ENCODE results near the gene RAD9A. TPM values are rescaled to one million over a fixed set of nuclear protein-coding genes. Genes with fewer than 3 reads are reported as not detected.

The RAD9A gene
- total RNA-seq, 1 experiment from 2014 or later, result 20.9 TPM

DNA sequence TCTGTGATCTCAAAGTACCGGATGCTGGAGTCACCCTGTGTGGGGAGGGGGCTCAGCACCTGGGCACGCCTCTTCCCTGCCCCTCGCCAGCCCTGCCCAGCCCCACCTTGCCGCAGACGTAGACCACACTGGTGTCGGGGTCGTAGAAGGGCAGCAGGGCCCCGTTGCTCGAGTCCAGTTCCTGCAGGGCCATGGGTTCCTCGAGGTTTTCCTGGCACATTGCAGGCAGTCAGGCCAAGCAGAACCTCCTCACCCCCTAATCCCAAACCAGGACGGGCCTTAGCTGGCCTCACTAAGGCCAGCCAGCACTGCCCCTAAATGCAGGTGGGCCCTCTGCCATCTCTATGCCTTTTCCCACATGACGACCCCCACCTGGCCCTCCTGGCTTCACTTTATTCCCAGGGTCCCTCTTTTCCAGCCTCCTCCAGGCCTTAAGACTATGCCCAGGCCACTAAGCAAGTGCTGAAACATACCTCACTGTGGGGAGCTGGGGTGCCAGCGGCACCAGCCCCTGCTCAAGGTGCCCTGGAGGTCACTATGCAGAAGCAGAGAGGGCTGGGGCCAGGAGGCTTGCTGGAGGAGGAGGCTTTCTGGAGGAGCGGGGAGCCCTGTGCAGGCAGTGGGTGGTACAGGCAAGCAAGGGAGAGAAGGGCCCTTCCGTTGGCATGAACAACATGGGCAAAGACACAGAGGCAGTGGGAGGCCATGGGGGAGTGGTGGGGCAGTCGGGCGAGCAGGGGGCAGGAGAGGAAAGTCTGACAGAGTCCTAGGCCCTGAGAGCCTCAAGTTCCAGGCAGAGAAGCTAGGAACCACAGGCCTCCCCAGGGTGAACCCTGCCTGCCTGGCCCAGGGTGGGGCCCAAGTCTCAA is 48.7 kb downstream of the RAD9A start:
- H3K27me3 ChIP-seq (ENCODE audit: insufficient read depth, low read length), result no peaks in the 10 kb centered on the region
- H3K9me3 Mint-ChIP-seq, result no peaks in the 10 kb centered on the region
- H3K36me3 Mint-ChIP-seq (ENCODE audit: insufficient read depth in 1 of 3, low read depth in 3 of 3), result peaks cover 10 to 35% (median 33%) of the 10 kb centered on the region in 3 experiments; a peak in 6 of 7 replicates
- H2AK5ac ChIP-seq (ENCODE audit: insufficient read length, low read length), result no peak overlapping the region
- peaks cover 4 to 18% of the 10 kb centered on the region in 2 experiments for H3K4me1 Mint-ChIP-seq
- no peak overlapping the region for H3K56ac ChIP-seq (ENCODE audit: insufficient read length, low read depth, low read length)
- H3K79me2 ChIP-seq (ENCODE audit: insufficient read depth, low read length), result no peaks in the 10 kb centered on the region
- no peaks in the 10 kb centered on the region for H3K9me3 ChIP-seq (ENCODE audit: control insufficient read depth, low read depth, low read length)
- no peak overlapping the region for H3K27ac ChIP-seq (ENCODE audit: insufficient read length, low read depth, low read length)
- H2BK12ac ChIP-seq (ENCODE audit: insufficient read length, low read depth, low read length), result no peak overlapping the region
- no peak for DNase-seq
- H2BK120ac ChIP-seq (ENCODE audit: low read depth, low read length, poor library complexity, severe bottlenecking), result no peak overlapping the region
- H4K91ac ChIP-seq (ENCODE audit: insufficient read length, low read depth, low read length), result no peak overlapping the region
- no peak overlapping the region for H3K4ac ChIP-seq (ENCODE audit: low read depth, low read length)
- no peak overlapping the region for H2BK5ac ChIP-seq (ENCODE audit: insufficient read length, low read length)
- H3K79me1 ChIP-seq (ENCODE audit: insufficient read depth, low read depth, low read length, poor library complexity, severe bottlenecking), result no peaks in the 10 kb centered on the region
- no peak overlapping the region for H3T11ph ChIP-seq (ENCODE audit: low read length)
- no peaks in the 10 kb centered on the region; the same call in 1 of the 2 replicates for H3K4me1 ChIP-seq (ENCODE audit: insufficient read depth, low read length)
- H3K27ac Mint-ChIP-seq, result no peak overlapping the region
- WGBS (ENCODE audit: extremely low coverage, insufficient read length, low lambda C conversion rate), result no CpG with 5 or more reads among the region's 17 CpGs
- H2AFZ ChIP-seq (ENCODE audit: low read length), result no peak overlapping the region
- H3K27me3 Mint-ChIP-seq (ENCODE audit: low read depth), result no peaks in the 10 kb centered on the region; the same call in 1 of the 2 replicates
- H3K23me2 ChIP-seq (ENCODE audit: insufficient read length, low read depth, low read length, poor library complexity, severe bottlenecking), result peaks cover 4% of the 10 kb centered on the region
- H4K8ac ChIP-seq (replicated peaks; ENCODE audit: insufficient read length, low read depth, low read length), result no peak overlapping the region
- H3K23ac ChIP-seq (ENCODE audit: insufficient read length, low read depth, low read length), result no peak overlapping the region
- H3K18ac ChIP-seq (ENCODE audit: insufficient read length, low read depth, low read length), result no peak overlapping the region
- TF ChIP-seq, protein P1, sequence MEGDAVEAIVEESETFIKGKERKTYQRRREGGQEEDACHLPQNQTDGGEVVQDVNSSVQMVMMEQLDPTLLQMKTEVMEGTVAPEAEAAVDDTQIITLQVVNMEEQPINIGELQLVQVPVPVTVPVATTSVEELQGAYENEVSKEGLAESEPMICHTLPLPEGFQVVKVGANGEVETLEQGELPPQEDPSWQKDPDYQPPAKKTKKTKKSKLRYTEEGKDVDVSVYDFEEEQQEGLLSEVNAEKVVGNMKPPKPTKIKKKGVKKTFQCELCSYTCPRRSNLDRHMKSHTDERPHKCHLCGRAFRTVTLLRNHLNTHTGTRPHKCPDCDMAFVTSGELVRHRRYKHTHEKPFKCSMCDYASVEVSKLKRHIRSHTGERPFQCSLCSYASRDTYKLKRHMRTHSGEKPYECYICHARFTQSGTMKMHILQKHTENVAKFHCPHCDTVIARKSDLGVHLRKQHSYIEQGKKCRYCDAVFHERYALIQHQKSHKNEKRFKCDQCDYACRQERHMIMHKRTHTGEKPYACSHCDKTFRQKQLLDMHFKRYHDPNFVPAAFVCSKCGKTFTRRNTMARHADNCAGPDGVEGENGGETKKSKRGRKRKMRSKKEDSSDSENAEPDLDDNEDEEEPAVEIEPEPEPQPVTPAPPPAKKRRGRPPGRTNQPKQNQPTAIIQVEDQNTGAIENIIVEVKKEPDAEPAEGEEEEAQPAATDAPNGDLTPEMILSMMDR (conservative IDR thresholded peaks at IDR 0.05), result no peak
- no peaks in the 10 kb centered on the region for H4K20me1 ChIP-seq (ENCODE audit: control insufficient read depth, insufficient read depth, insufficient read length)
- H3K4me2 ChIP-seq (ENCODE audit: insufficient read depth, insufficient read length, low read length), result no peak overlapping the region
- H4K5ac ChIP-seq (ENCODE audit: insufficient read length, low read depth, low read length), result no peak overlapping the region
- H2BK20ac ChIP-seq (ENCODE audit: low read depth, low read length, poor library complexity, severe bottlenecking), result no peak overlapping the region
- H3K9ac ChIP-seq (ENCODE audit: extremely low read depth, insufficient read length, low read length), result no peak overlapping the region
- no peak overlapping the region for H3K14ac ChIP-seq (ENCODE audit: insufficient read depth, low read length)
- H3K4me3 Mint-ChIP-seq, result peak overlapping the region in 1 of 2 experiments; percentile 40; a peak in 2 of 5 replicates
- no peak overlapping the region for H2BK15ac ChIP-seq (ENCODE audit: low read depth, low read length)

All from H9 (cell line).